Measurements from ENCODE around the gene TSEN2. TPM values are rescaled to one million over a fixed set of nuclear protein-coding genes. Genes with fewer than 3 reads are reported as not detected.
A peak's percentile ranks its signal among the peaks of the same experiment; 100 is the strongest.

The TSEN2 gene
- total and polyA plus RNA-seq, 9 of the 15 experiments (the other 6 are each of a cell fraction or from before 2014, with no cell fraction given) = 38.5 to 76.3 (median 46.6) TPM

DNA sequence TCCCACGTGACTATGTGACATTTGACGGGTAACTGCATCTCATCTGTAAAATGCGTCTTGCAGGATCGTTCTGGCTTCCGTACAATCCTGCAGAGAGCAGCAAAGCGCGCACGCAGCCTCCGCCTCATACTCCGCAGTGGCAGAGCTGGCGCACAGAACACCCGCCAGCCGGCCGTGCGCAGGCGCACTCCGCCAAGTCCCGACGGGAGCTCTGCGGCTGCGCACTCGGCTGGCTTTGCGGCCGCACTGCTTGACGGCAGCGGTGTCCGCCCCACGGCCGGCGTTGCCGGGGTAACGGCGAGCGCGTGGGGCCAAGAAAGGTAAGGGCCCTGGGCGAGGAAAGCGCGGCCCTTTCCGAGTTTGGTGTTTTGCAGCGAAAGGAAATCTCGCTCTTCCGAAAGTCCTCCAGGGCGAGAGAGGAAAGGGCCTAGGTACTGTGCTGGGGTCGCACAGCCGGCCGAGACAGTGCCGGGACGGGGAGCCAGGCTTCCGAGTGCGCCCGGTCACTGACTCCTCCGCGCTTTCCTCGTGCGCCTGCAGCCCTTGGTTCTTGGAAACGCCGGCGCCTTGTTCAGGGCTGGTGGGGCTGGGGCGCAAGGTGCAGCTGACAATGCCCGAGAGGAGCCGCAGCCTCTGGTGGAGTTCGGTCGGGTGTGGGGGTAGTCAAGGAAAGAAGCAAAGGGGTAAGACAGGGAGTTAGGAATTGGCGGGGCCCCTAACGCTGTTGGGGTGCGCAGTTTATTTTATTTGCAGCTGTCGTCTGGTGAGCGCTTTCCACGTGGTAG is at the start of gene TSEN2 (continued):
- peak; percentile 91 for TF ChIP-seq KDM5B (IDR thresholded peaks at IDR 0.05; ENCODE audit: insufficient replicate concordance, low read depth, low read length)
- peak; percentile 63; the same call in 1 of the 2 replicates for TF ChIP-seq ZNF232 (CRISPR knock-in tag; IDR thresholded peaks at IDR 0.05)
- no peak for TF ChIP-seq PRMT5 (CRISPR knock-in tag; IDR thresholded peaks at IDR 0.05)
- TF ChIP-seq SAFB (IDR thresholded peaks at IDR 0.05; ENCODE audit: borderline replicate concordance, low read depth, low read length) = no peak
- TF ChIP-seq BDP1 (IDR thresholded peaks at IDR 0.05; ENCODE audit: insufficient read depth, insufficient read length) = no peak
- no peak for TF ChIP-seq TRIM24 (IDR thresholded peaks at IDR 0.05)
- TF ChIP-seq KDM1A (IDR thresholded peaks at IDR 0.05) = no peak
- no peak for TF ChIP-seq ZNF184 (CRISPR knock-in tag; IDR thresholded peaks at IDR 0.05)
- TF ChIP-seq ZBTB8A (IDR thresholded peaks at IDR 0.05; ENCODE audit: partially characterized antibody) = no peak
- TF ChIP-seq HDGF (IDR thresholded peaks at IDR 0.05) = no peak
- TF ChIP-seq MAZ (CRISPR knock-in tag; conservative IDR thresholded peaks at IDR 0.05 in 1 of 2, IDR thresholded peaks at IDR 0.05 in 1 of 2) = peak; percentile 61 to 76; a peak in 3 of 4 replicates
- peak; percentile 96 for TF ChIP-seq MYC (IDR thresholded peaks at IDR 0.05; ENCODE audit: low read depth, low read length)
- TF ChIP-seq MYC (CRISPR knock-in tag; IDR thresholded peaks at IDR 0.05; ENCODE audit: borderline replicate concordance, low read depth) = peak; percentile 98
- TF ChIP-seq NCOA4 (IDR thresholded peaks at IDR 0.05; ENCODE audit: partially characterized antibody) = no peak
- no peak for TF ChIP-seq ZEB2 (IDR thresholded peaks at IDR 0.05)
- 0 out of 2 replicates have a peak, but pooled peaks have one; percentile 25 for TF ChIP-seq HLTF (IDR thresholded peaks at IDR 0.05)
- no peak for TF ChIP-seq KAT2B (IDR thresholded peaks at IDR 0.05; ENCODE audit: low read depth, low read length)
- peak; percentile 71 for TF ChIP-seq TBP (optimal IDR thresholded peaks at IDR 0.05; ENCODE audit: low read depth, low read length)
- TF ChIP-seq SMAD1 (IDR thresholded peaks at IDR 0.05; ENCODE audit: low read depth, low read length, partially characterized antibody) = no peak
- peak; percentile 79 for TF ChIP-seq TFE3 (CRISPR knock-in tag; IDR thresholded peaks at IDR 0.05)
- TF ChIP-seq FOXP1 (CRISPR knock-in tag; IDR thresholded peaks at IDR 0.05) = peak; percentile 23; the same call in 1 of the 2 replicates
- TF ChIP-seq CEBPG (CRISPR knock-in tag; IDR thresholded peaks at IDR 0.05) = no peak
- no peak for TF ChIP-seq CEBPG (tag; conservative IDR thresholded peaks at IDR 0.05 in 1 of 2, IDR thresholded peaks at IDR 0.05 in 1 of 2)
- TF ChIP-seq ZBTB7A (IDR thresholded peaks at IDR 0.05; ENCODE audit: borderline replicate concordance, control insufficient read depth, low read depth, low read length) = no peak
- TF ChIP-seq L3MBTL2 (IDR thresholded peaks at IDR 0.05) = peak; percentile 95
- TF ChIP-seq U2AF1 (optimal IDR thresholded peaks at IDR 0.05; ENCODE audit: low read depth, low read length) = no peak
- no peak for TF ChIP-seq MCM3 (IDR thresholded peaks at IDR 0.05)
- TF ChIP-seq ZFP36 (IDR thresholded peaks at IDR 0.05; ENCODE audit: low read depth, low read length, partially characterized antibody) = no peak
- no peak for TF ChIP-seq ESRRB (CRISPR knock-in tag; IDR thresholded peaks at IDR 0.05; ENCODE audit: borderline replicate concordance)
- no peak for TF ChIP-seq DLX4 (CRISPR knock-in tag; IDR thresholded peaks at IDR 0.05)
- TF ChIP-seq PHTF2 (CRISPR knock-in tag; IDR thresholded peaks at IDR 0.05) = no peak

All from K562 (cell line).